ENCODE results near the gene NEK7.

NEK7 gene

GRCh38 chr1:198363625-198364151 is 206.9 kb downstream of the NEK7 start:
- no peak for DNase-seq

GRCh38 chr1:198364471-198364870 is 207.7 kb downstream of the NEK7 start:
- no peak for DNase-seq

GRCh38 chr1:198367296-198367695 is 210.5 kb downstream of the NEK7 start:
- no peak for DNase-seq

GRCh38 chr1:198370996-198371395 is 214.2 kb downstream of the NEK7 start:
- no peak for DNase-seq
